Measurements from ENCODE around the gene VSIG10L. TPM values are rescaled to one million over a fixed set of nuclear protein-coding genes. Genes with fewer than 3 reads are reported as not detected.

Gene VSIG10L
- total RNA-seq, 2 donors from 2014 or later, result 1.0 to 2.0 TPM

DNA sequence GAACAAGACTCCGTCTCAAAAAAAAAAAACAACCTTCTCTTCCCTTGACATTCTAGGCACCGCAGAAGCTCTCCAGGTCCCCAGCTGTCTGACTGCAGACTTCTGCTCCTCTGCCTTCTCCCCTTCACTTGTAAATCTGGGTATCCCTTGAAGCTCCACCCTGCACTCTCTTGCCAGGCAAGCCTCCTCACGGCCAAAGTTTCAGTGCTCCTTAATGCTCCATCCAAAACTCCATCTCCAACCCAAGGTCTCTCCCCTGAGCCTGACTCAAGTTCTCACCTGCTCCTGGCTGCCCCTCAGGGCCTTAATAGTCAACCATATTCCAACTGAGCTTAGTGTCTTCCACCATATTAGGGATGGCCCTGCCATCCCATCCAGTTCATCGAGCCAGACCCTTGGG, 28.3 kb upstream of the VSIG10L start:
- Mint-ChIP-seq H3K9me3 (no peaks in the 10 kb centered on the region), H3K27me3 (no peaks in the 10 kb centered on the region), H3K27ac (peak overlapping the region; percentile 87 to 93), H3K4me3 (peak overlapping the region; percentile 100), H3K4me1 (ENCODE audit: low read depth in 2 of 2) (peaks cover 62 to 67% of the 10 kb centered on the region in 2 donors), H3K36me3 (peaks cover 17% of the 10 kb centered on the region)
- ATAC-seq (no peak), DNase-seq (ENCODE audit: low spot score) (no peak)

DNA sequence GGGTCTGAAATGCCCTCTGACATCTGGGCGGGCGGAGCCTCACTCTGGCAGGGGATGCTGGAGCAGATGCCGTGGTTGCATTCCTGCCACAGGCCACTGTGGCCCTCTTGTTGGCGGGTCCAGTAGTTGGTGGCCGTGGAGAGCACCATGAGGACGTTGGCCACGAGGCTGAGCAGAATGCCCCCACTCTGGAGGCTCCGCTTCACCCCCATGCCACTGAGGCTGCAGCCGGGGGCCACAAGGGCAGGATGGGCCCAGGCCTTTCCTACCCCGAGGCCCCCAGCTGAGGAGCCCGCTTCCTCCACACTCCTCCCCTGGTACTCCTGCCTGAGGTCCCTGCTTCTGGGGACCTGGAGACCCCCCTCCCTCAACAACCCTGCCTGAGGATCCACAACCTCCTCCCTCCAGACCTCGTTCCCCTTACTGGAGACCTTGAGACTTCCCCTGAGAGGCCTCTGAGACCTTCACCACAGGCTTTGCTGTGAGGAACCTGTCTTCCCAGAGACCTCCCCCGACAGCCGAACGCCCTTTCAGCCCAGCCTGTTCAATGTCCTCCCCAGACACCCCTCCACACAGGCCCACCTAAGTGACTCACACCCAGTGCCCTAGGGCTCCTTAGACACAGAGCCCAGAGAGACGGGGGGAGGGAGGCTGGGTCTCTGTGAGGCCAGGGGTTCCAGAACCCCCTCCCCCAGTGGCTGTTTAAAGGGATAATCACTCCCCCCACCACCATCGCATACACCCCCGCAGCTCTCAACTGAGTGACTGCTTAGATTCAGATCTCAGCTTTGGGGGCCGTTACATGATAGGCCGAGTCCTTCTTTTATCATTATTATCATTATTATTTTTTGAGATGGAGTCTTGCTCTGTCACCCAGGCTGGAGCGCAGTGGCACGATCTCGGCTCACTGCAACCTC, 26.7 kb upstream of the VSIG10L start, which contains the start of gene CLDND2:
CLDND2 (minus strand) TSS at position 638 of the 917 bp plus-strand sequence; CDS start at position 212, 426 bp downstream.
- Mint-ChIP-seq H3K36me3 (peaks cover 17% of the 10 kb centered on the region), H3K9me3 (no peaks in the 10 kb centered on the region), H3K4me3 (peak within 1 kb of the TSS; percentile 100), H3K4me1 (ENCODE audit: low read depth in 2 of 2) (peaks cover 60 to 63% of the 10 kb centered on the region in 2 donors), H3K27ac (peak within 1 kb of the TSS; percentile 87 to 93), H3K27me3 (no peaks in the 10 kb centered on the region)
- ATAC-seq (no peak), DNase-seq (ENCODE audit: low spot score) (no peak)

DNA sequence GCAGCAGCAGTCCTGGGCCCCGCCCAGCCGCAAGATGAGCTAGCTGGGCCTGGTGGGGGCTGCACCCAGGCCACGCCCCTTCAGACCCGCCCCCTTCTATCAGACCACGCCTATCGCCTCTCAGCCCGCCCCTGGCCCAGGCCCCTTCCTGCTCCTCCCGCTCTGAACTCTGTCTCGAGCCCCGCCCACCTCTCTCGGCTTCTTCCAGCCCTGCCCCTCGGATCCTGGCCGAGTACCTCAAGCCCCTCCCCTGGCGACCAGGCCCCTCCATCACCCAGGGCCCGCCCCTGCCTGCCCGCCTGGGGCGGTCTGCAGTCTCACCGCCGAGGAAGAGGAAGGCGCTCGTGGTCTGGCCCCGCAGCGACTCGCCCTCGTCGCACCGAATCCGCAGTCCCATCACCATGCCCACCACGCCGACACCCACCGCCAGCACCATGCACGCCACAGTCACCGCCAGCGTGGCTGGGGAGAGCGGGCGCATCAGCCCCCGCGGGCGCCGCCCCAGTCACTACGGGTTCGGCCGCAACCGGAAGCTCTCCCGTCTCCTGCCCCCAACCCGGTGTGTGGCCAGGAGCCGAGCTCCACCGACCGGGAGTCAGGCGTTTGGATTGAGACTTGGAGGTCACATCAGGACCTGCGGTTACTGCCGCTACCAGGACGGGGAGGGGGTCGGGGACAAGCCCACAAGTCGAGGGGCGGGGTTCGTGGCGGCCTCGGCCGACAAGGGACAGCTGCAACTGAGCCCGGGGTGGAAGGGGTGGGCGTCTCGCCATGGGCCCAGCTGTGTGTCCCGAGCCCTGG, 25.8 kb upstream of the VSIG10L start:
- peak overlapping the region; percentile 87 to 93 for H3K27ac Mint-ChIP-seq
- DNase-seq (ENCODE audit: low spot score) (peak; percentile 99), ATAC-seq (peak; percentile 88 to 91)
- H3K4me3 Mint-ChIP-seq, result peak overlapping the region; percentile 100
- peaks cover 17% of the 10 kb centered on the region for H3K36me3 Mint-ChIP-seq
- no peaks in the 10 kb centered on the region for H3K9me3 Mint-ChIP-seq
- H3K27me3 Mint-ChIP-seq, result no peaks in the 10 kb centered on the region
- peaks cover 59 to 62% of the 10 kb centered on the region in 2 donors for H3K4me1 Mint-ChIP-seq (ENCODE audit: low read depth in 2 of 2)

DNA sequence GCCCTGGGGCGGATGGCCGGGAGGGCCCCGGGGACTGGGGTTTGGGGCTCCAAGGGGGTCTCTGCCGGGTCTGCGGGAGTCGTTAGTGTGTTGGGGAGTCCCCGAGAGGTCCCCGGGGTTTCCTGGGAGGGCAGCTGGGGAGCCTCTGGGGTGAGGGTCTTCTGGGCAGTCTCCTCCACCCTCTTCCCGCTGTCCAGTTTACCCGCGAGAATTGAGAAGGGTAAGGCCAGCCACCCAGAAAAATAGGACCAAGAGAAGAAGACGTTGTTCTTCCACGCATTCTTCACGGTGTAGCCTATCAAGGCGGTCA, 25.3 kb upstream of the VSIG10L start:
- no peaks in the 10 kb centered on the region for H3K27me3 Mint-ChIP-seq
- DNase-seq (ENCODE audit: low spot score) (peak; percentile 71), ATAC-seq (no peak)
- H3K9me3 Mint-ChIP-seq, result no peaks in the 10 kb centered on the region
- H3K36me3 Mint-ChIP-seq, result peaks cover 17% of the 10 kb centered on the region
- H3K27ac Mint-ChIP-seq, result peak overlapping the region; percentile 87 to 93
- peak overlapping the region; percentile 100 for H3K4me3 Mint-ChIP-seq
- H3K4me1 Mint-ChIP-seq (ENCODE audit: low read depth in 2 of 2), result peaks cover 59 to 64% of the 10 kb centered on the region in 2 donors

DNA sequence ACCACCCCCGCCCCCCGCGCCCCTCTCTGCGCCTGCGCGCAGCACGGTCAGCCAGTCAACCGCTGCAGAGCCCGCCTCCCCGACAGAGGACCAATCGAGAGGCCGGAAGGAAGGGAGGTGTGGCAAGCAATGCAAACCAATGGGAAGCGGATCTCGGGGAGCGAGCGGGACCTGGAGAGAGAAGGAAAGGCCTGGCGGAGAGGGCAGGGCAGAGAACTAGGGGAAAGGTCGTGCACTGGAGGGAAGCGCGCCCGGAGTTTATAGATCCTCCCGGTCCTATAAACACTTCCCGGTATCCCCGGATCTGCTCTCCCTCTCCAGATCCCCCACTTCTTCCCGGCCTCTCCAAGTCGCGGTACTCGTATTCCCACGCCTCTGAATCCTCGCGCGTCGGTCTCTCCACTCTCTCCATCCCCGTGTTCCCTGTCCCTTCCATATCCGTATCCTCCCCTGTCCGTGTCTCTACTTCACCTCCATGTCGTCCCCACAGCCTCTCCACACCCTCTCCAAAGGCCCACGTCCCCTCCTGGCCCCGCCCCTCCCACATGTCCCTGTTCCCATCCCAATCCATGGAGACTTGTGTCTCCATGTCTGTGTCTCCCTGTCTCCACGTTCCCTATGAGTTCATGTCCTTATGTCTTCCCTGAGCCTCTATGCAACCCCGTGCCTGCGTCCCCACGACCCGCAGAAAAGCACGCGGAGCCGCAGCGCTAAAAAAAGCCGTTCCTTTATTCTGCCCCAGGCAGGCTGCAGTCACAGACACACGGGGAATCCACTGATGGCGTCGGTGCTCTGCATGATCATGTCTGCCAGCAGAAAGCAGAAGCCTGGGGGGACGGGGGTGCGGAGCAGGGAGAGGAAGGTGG, 24.7 kb upstream of the VSIG10L start:
- Mint-ChIP-seq H3K27ac (peak overlapping the region; percentile 87 to 93), H3K4me1 (ENCODE audit: low read depth in 2 of 2) (peaks cover 63 to 69% of the 10 kb centered on the region in 2 donors), H3K36me3 (peaks cover 17% of the 10 kb centered on the region), H3K4me3 (peak overlapping the region; percentile 100), H3K9me3 (no peaks in the 10 kb centered on the region), H3K27me3 (no peaks in the 10 kb centered on the region)
- ATAC-seq, result peak; percentile 60 to 70
- DNase-seq (ENCODE audit: low spot score), result peak; percentile 95

DNA sequence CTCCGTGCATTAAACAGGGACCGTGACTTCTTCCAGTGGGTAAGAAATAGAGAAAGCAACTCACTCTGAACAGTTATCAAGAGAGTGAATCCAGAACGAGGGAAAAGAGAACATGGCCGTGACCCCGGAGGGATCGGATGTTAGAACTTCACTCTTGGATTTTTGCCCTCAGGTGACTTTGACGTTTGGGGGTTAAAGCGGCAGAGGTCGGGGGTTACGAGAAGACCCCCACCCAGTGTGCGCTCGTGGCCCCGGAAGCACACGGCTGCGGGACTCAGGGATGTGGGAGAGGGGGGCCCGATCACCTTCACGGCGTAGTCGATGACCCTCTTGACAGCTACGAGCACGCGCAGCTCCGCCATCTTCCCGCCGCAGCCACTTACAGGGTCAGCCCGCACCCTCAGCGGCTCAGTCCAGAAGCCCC, 24.0 kb upstream of the VSIG10L start, which contains the start of gene ETFB:
ETFB (minus strand) TSS at position 424 of the 424 bp plus-strand sequence; CDS start at position 362, 62 bp downstream.
- Mint-ChIP-seq H3K4me1 (ENCODE audit: low read depth in 2 of 2) (peaks cover 61 to 65% of the 10 kb centered on the region in 2 donors), H3K27me3 (no peaks in the 10 kb centered on the region), H3K9me3 (no peaks in the 10 kb centered on the region), H3K27ac (peak within 1 kb of the TSS; percentile 87 to 93), H3K36me3 (peaks cover 11% of the 10 kb centered on the region), H3K4me3 (peak within 1 kb of the TSS; percentile 100)
- DNase-seq (ENCODE audit: low spot score), result no peak
- ATAC-seq, result no peak

DNA sequence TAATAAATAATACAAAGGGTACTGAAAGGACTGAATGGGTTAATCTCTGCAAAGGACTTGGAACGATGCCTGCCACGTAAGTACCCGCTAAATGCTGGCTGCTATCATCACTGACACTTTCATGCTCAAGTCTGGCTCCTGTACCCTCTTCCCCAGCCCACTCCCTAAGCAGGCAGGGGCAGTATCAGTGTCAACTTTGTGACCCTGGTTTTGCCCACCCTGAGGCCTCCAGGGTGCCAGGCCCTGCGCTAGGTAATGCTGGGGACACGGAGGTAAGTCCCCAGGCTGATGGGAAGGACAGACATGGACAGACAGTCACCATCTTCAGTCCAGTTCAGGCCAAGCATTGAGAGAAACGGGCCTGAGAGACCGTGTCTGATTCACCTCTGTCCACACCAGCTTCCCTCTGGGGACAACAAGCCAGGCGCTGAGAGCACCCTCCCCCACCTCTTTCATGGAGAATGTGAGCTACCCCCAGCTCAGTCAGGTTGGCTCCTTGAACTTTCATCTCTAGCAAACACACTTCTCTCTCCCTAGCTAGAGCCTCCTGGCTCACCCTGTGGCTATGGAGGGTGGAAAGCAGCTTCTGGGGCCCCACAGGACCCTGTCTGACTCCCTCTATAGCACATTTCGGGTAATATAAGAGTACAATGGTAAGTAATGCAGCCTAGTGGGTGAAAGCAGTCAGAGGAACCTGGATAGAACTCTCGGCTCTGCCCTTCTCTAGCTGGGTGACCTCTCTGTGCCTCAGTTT, 23.4 kb upstream of the VSIG10L start:
- H3K27me3 Mint-ChIP-seq, result no peaks in the 10 kb centered on the region
- H3K4me1 Mint-ChIP-seq (ENCODE audit: low read depth in 2 of 2), result peaks cover 55 to 59% of the 10 kb centered on the region in 2 donors

DNA sequence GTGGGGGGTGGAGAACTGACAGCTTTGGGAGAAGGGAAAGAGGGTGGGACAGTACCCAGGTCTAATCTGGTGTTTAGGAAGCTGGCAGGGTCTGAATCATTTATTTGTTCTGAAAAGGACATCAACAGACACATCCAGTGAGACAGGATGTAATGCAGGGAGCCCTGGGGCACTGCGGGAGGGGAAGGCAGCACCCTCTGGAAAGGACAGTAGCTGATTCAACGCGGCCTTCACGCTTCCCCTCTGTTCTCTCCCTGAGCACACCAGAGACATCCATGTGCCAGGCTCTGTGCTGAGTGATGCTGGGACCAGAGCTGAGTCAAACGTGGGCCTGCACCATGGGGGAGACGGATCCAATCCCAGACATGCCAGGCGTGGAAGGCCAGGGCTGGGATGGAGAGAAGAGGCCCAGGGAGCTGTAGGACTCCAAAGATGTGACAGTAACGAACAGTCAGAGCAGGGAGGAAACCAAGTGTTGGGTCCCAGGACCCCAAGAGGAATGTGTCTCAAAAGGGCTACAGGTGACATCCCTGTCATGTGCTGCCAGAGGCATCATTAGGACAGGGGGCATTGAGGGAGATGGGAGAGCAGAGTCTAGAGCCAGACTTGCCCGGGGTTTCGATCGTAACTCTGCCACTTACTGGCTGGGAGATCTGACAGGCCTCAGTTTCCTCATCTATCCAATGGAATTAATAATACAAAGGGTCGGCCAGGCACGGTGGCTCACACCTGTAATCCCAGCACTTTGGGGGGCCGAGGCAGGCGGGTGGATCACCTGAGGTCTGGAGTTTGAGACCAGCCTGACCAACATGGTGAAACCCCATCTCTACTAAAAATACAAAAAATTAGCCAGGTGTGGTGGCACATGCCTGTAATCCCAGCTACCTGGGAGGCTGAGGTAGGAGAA, 22.5 kb upstream of the VSIG10L start:
- peak overlapping the region; percentile 61 for H3K4me3 Mint-ChIP-seq
- DNase-seq (ENCODE audit: low spot score), result peak; percentile 48
- peak overlapping the region; percentile 58 to 73 for H3K27ac Mint-ChIP-seq
- H3K36me3 Mint-ChIP-seq, result no peaks in the 10 kb centered on the region
- H3K27me3 Mint-ChIP-seq, result no peaks in the 10 kb centered on the region
- no peaks in the 10 kb centered on the region for H3K9me3 Mint-ChIP-seq
- peaks cover 51 to 54% of the 10 kb centered on the region in 2 donors for H3K4me1 Mint-ChIP-seq (ENCODE audit: low read depth in 2 of 2)
- no peak for ATAC-seq

More for the DNA sequence above, 23.4 kb upstream of the VSIG10L start:
- Mint-ChIP-seq H3K36me3 (peaks cover 6% of the 10 kb centered on the region), H3K27ac (peak overlapping the region; percentile 87 to 93), H3K9me3 (no peaks in the 10 kb centered on the region), H3K4me3 (peak overlapping the region; percentile 100)
- DNase-seq (ENCODE audit: low spot score) (peak; percentile 62), ATAC-seq (no peak)

DNA sequence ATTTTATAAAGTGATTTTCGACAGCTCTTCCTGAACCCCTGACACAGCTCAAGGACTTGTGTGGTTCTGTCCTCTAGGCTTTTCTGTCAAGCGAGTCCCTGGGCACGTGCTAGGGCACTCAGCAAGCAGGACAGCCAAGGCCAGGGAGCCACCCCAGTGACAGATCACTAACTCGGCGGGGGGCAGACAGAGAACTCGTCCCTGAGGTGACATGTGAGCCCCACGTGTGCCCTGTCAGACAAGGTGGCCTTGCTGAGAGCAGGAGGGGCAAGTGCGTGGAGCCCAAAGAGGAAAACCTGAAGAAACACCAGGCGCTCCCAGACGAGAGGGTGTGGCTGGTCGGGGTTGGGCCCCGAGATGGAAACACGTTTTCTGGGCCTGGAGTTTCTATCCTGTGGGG, 19.3 kb upstream of the VSIG10L start:
- DNase-seq (ENCODE audit: low spot score) (peak; percentile 25), ATAC-seq (no peak)
- Mint-ChIP-seq H3K27ac (peak overlapping the region in 1 of 2 donors; percentile 68), H3K27me3 (no peaks in the 10 kb centered on the region), H3K36me3 (no peaks in the 10 kb centered on the region), H3K9me3 (no peaks in the 10 kb centered on the region), H3K4me1 (ENCODE audit: low read depth in 2 of 2) (peaks cover 37 to 40% of the 10 kb centered on the region in 2 donors), H3K4me3 (no peak overlapping the region)

DNA sequence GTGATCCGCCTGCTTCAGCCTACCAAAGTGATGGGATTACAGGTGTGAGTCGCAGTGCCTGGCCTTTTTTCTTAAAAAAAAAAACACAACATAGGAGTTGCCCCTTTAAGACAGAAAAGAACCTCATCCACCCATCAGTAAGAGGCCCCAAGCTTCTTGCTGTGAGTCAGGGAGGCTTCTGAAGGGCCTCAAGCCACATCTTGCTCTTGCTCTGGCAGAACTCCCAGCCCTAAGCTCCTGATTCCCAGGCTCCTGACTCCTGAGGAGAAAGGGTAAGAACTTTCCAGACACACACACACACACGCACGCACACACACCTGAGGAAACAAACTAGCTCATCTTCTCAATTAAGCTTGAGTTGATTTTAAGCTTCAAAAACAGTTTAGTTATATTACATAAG, 17.4 kb upstream of the VSIG10L start:
- peaks cover 30 to 32% of the 10 kb centered on the region in 2 donors for H3K4me1 Mint-ChIP-seq (ENCODE audit: low read depth in 2 of 2)
- ATAC-seq (no peak), DNase-seq (ENCODE audit: low spot score) (peak; percentile 16)
- H3K27me3 Mint-ChIP-seq, result no peaks in the 10 kb centered on the region
- no peaks in the 10 kb centered on the region for H3K36me3 Mint-ChIP-seq
- H3K9me3 Mint-ChIP-seq, result no peaks in the 10 kb centered on the region
- H3K27ac Mint-ChIP-seq, result no peak overlapping the region
- H3K4me3 Mint-ChIP-seq, result no peak overlapping the region

DNA sequence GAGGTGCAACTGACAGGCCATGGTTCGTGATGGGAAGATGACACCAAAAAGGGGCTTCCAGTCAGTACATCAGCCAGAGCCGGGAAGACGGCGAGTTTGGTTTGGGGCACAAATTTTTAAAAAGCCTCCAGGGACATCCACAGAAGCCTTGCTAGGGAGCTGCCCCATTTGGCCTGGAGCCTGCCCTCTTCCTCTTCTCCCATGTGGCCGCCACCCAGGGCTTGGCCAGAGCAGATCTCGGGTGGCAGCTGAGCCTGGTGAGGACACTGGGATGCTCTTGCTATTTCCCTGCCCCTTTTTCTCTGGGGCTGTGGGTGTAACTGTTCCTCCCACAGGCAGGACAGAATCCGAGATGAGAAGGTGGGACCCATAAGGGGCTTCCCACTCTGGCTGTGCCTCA, 16.0 kb upstream of the VSIG10L start:
- no peak overlapping the region for H3K4me3 Mint-ChIP-seq
- ATAC-seq, result no peak
- peak; percentile 32 for DNase-seq (ENCODE audit: low spot score)
- peaks cover 18 to 21% of the 10 kb centered on the region in 2 donors for H3K4me1 Mint-ChIP-seq (ENCODE audit: low read depth in 2 of 2)
- H3K36me3 Mint-ChIP-seq, result no peaks in the 10 kb centered on the region
- H3K27me3 Mint-ChIP-seq, result no peaks in the 10 kb centered on the region
- H3K9me3 Mint-ChIP-seq, result no peaks in the 10 kb centered on the region
- no peak overlapping the region for H3K27ac Mint-ChIP-seq
